GM20000 (cell line): ENCODE results near the gene PDE11A.

Experiments
- DNase-seq: peaks from one replicate; pipeline ENCODE4 v3.0.0; 2012; ENCODE audit warnings: low spot score
- CTCF ChIP-seq: IDR thresholded peaks from 2 replicates; pipeline ENCODE4 v1.5.1; 2012; ENCODE audit warnings: mild to moderate bottlenecking, control low read depth; ENCODE audit errors: extremely low read depth, missing control alignments

Gene PDE11A

GRCh38 chr2:177638507-177638906, 434.1 kb downstream of the PDE11A start:
- no peak for DNase-seq
- TF ChIP-seq CTCF, result no peak

GRCh38 chr2:177636672-177637071, 435.9 kb downstream of the PDE11A start:
- DNase-seq, result no peak
- no peak for TF ChIP-seq CTCF

- DNase-seq, result no peak
- TF ChIP-seq CTCF, result no peak
Measured at GRCh38 chr2:177635696-177636095, 436.9 kb downstream of the PDE11A start.

- no peak for DNase-seq
- TF ChIP-seq CTCF, result no peak
Measured at GRCh38 chr2:177633910-177634294, 438.7 kb downstream of the PDE11A start.

GRCh38 chr2:177633111-177633510, 439.5 kb downstream of the PDE11A start:
- TF ChIP-seq CTCF, result no peak
- no peak for DNase-seq

GRCh38 chr2:177631680-177632079, 440.9 kb downstream of the PDE11A start:
- no peak for TF ChIP-seq CTCF
- DNase-seq, result no peak

- no peak for TF ChIP-seq CTCF
- peak; percentile 10 for DNase-seq
Measured at GRCh38 chr2:177629357-177630024, 443.1 kb downstream of the PDE11A start.
